ENCODE results near the gene PDE9A. TPM values are rescaled to one million over a fixed set of nuclear protein-coding genes. Genes with fewer than 3 reads are reported as not detected.

The PDE9A gene
- total and polyA plus RNA-seq, 2 of the 4 experiments (the other 2 are of a cell fraction) = 0.89 to 0.90 TPM

DNA sequence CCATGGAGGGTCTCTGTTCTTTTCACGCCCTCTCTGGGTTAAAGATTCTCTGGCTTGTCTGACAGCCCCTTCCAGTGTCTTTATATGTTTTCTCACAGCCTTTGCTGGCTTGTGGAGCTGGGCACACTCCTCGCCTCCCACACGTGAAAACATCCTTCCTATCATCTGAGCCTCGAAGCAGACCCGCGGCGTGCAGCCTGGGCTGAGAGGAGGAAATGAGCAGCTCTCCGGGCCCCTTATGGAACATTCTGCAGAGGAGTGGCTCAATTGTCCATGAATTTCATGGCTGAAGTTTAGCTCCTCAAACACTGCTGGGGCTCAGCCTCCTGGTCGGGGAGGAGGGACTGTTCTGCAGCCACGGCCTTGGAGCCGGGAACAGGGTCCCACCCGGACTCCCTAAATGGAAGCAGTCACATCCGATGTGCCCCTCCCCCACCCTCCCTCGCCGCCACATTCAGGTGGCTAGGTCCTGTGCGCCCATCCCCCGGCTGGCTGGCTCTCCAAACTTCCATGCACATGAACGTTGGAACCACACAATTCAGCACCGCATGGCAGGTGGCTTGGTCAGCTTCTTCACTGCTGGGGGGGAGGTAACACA is 15.1 kb upstream of the PDE9A start:
- H3K4me1 ChIP-seq (ENCODE audit: control insufficient read depth, insufficient read depth, low read length) = peaks cover 13% of the 10 kb centered on the region
- no peak overlapping the region for H2AFZ ChIP-seq (replicated peaks; ENCODE audit: low read length, poor library complexity)
- BruUV-seq (replicated peaks) = no TSS peak
- H4K91ac ChIP-seq (ENCODE audit: insufficient read depth, low read depth, low read length) = no peak overlapping the region
- no peak overlapping the region for H3K23ac ChIP-seq (ENCODE audit: low read depth, low read length)
- H3K27ac ChIP-seq (ENCODE audit: insufficient read depth, low read length) = no peak overlapping the region
- no peak overlapping the region for H3K18ac ChIP-seq (ENCODE audit: low read depth, low read length)
- no peak overlapping the region for H2BK15ac ChIP-seq (ENCODE audit: low read depth, low read length)
- H2BK120ac ChIP-seq (ENCODE audit: low read depth, low read length) = no peak overlapping the region
- H3K27me3 ChIP-seq (ENCODE audit: control insufficient read depth, insufficient read depth, low read length) = no peaks in the 10 kb centered on the region; the same call in 1 of the 2 replicates
- in situ Hi-C loops (cut with MboI; ENCODE audit: low sequenced_read_pairs) (no loop called here), intact Hi-C loops (cut with micrococcal nuclease) (no loop called here), dilution Hi-C loops (cut with HindIII; ENCODE audit: low sequenced_read_pairs, unreplicated experiment) (no loop called here)
- H3K14ac ChIP-seq (replicated peaks; ENCODE audit: low read depth, low read length) = no peak overlapping the region
- TF ChIP-seq CTCF (conservative IDR thresholded peaks at IDR 0.05; ENCODE audit: low read depth, low read length) = no peak
- H4K20me1 ChIP-seq (ENCODE audit: insufficient read depth, low read length) = peaks cover 2% of the 10 kb centered on the region; the same call in 1 of the 2 replicates
- H2BK20ac ChIP-seq (ENCODE audit: low read depth, low read length) = no peak overlapping the region
- no peak overlapping the region for H2AK9ac ChIP-seq (replicated peaks; ENCODE audit: low read depth, low read length, poor library complexity)
- no peak overlapping the region for H4K5ac ChIP-seq (ENCODE audit: low read depth, low read length)
- no peak overlapping the region for H4K8ac ChIP-seq (ENCODE audit: low read depth in 2 of 2, low read length in 2 of 2)
- no peak overlapping the region for H2AK5ac ChIP-seq (ENCODE audit: low read depth, low read length)
- H3K9ac ChIP-seq (ENCODE audit: low read depth, low read length) = no peak overlapping the region
- no peak overlapping the region for H3K56ac ChIP-seq (ENCODE audit: extremely low read depth, insufficient read depth, low read length)
- H3K4me3 ChIP-seq (ENCODE audit: insufficient read depth, low read depth, low read length) = no peak overlapping the region
- 82% methylated on average over 5 of the region's 19 CpGs; no CpG with 5 or more reads in 1 of the 2 experiments for WGBS, 2 experiments (ENCODE audit: extremely low coverage in 2 of 2, insufficient read length in 1 of 2)
- CTCF ChIA-PET = no interaction called here
- no peaks in the 10 kb centered on the region for H3K9me3 ChIP-seq (ENCODE audit: control insufficient read depth, insufficient read depth, low read length)
- no peaks in the 10 kb centered on the region for H3K9me1 ChIP-seq (ENCODE audit: insufficient read depth, low read length)
- H3K36me3 ChIP-seq (ENCODE audit: control insufficient read depth, insufficient read depth, low read length) = no peaks in the 10 kb centered on the region
- no peak overlapping the region for H3K4ac ChIP-seq (ENCODE audit: low read depth, low read length)
- H2BK5ac ChIP-seq (ENCODE audit: low read depth, low read length, poor library complexity, severe bottlenecking) = no peak overlapping the region
- no peak for DNase-seq
- no peaks in the 10 kb centered on the region for H3K79me1 ChIP-seq (ENCODE audit: low read depth in 1 of 2, low read length in 2 of 2)
- POLR2A ChIA-PET (ENCODE audit: unreplicated experiment) = no interaction called here
- no peak overlapping the region for H3K4me2 ChIP-seq (ENCODE audit: low read depth, low read length)
- ATAC-seq (ENCODE audit: low read depth) = no peak
